Liver (tissue), 9 donors: ENCODE results near the gene ACOT7. TPM values are rescaled to one million over a fixed set of nuclear protein-coding genes. Genes with fewer than 3 reads are reported as not detected.

Experiments used
- DNase-seq: peaks from one replicate; pipeline ENCODE4 v3.0.0-alpha.2; 2017; ENCODE audit warnings: low spot score
- H3K27ac ChIP-seq, 2 donors: one replicate each; pipeline ENCODE4 v1.7.0; 2013; ENCODE audit warnings: inconsistent platforms in 2 of 2, low read length in 2 of 2, control low read depth in 1 of 2, low read depth in 1 of 2, mild to moderate bottlenecking in 1 of 2
- H3K27me3 ChIP-seq, 4 donors: one replicate each; pipeline versions ENCODE4 v1.6.1 to v1.7.0; 2013; ENCODE audit warnings: low read length in 3 of 4, inconsistent platforms in 1 of 4, mild to moderate bottlenecking in 1 of 4, moderate library complexity in 1 of 4; ENCODE audit not compliant: control insufficient read depth in 4 of 4, insufficient read depth in 4 of 4
- H3K36me3 ChIP-seq, 4 donors: one replicate each; pipeline versions ENCODE4 v1.6.1 to v1.7.0; 2013; ENCODE audit warnings: low read length in 3 of 4, mild to moderate bottlenecking in 3 of 4, low read depth in 1 of 4, moderate library complexity in 1 of 4; ENCODE audit not compliant: control insufficient read depth in 4 of 4, insufficient read depth in 3 of 4
- H3K4me1 ChIP-seq, 4 donors: one replicate each; pipeline versions ENCODE4 v1.6.1 to v1.7.0; 2013; ENCODE audit warnings: low read length in 3 of 4, mild to moderate bottlenecking in 3 of 4, moderate library complexity in 1 of 4; ENCODE audit not compliant: control insufficient read depth in 4 of 4, insufficient read depth in 4 of 4
- H3K4me3 ChIP-seq, 3 donors: one replicate each; pipeline versions ENCODE4 v1.6.1 to v1.7.0; 2013; ENCODE audit warnings: low read length in 3 of 3, control low read depth in 1 of 3, low read depth in 1 of 3, mild to moderate bottlenecking in 1 of 3
- H3K9ac ChIP-seq, 2 donors: one replicate each; pipeline ENCODE4 v1.7.0; 2013; ENCODE audit warnings: low read length in 2 of 2, mild to moderate bottlenecking in 2 of 2, moderate library complexity in 2 of 2, control low read depth in 1 of 2, low read depth in 1 of 2
- H3K9me3 ChIP-seq, 4 donors: one replicate each; pipeline versions ENCODE4 v1.6.1 to v1.7.0; 2013; ENCODE audit warnings: low read length in 3 of 4; ENCODE audit not compliant: control insufficient read depth in 4 of 4
- CTCF ChIP-seq: fragments of 150-350 bp; IDR thresholded peaks from 2 replicates; pipeline ENCODE4 v1.5.1; 2017; ENCODE audit warnings: improper control_type of control experiment, low read depth, low read length; ENCODE audit not compliant: missing input control
- FOXA1 ChIP-seq: IDR thresholded peaks from 2 replicates; pipeline ENCODE4 v1.6.1; 2016; ENCODE audit warnings: antibody characterized with exemption
- HNF4G ChIP-seq: IDR thresholded peaks from 2 replicates; pipeline ENCODE4 v1.6.1; 2016; ENCODE audit warnings: antibody characterized with exemption
- JUND ChIP-seq, 2 donors: IDR thresholded peaks; 2 replicates each; pipeline ENCODE4 v1.6.1; 2016; ENCODE audit warnings: antibody characterized with exemption in 2 of 2
- RAD21 ChIP-seq, 2 donors: IDR thresholded peaks; 2 replicates each; pipeline ENCODE4 v1.6.1; 2016; ENCODE audit warnings: antibody characterized with exemption in 2 of 2, mild to moderate bottlenecking in 2 of 2
- RXRA ChIP-seq, 2 donors: IDR thresholded peaks; 2 replicates each; pipeline ENCODE4 v1.6.1; 2017 to 2018; ENCODE audit warnings: antibody characterized with exemption in 2 of 2, mild to moderate bottlenecking in 1 of 2
- TAF1 ChIP-seq: conservative IDR thresholded peaks from 2 replicates; pipeline ENCODE4 v1.6.1; 2016; ENCODE audit warnings: antibody characterized with exemption, mild to moderate bottlenecking
- YY1 ChIP-seq: IDR thresholded peaks from 2 replicates; pipeline ENCODE4 v1.6.1; 2016; ENCODE audit warnings: antibody characterized with exemption, mild to moderate bottlenecking
- WGBS: extraction: QIAGEN DNeasy Blood & Tissue Kit; methylation state at CpG from one replicate; pipeline ENCODE4 v1.1.7; 2013; 5-methylcytosine and 5-hydroxymethylcytosine counted together
- polyA plus RNA-seq, 2 donors: library from polyadenylated mRNA; stranded (reverse) in 1 of 2; unstranded in 1 of 2; fragments of 200-250 nt in 1 of 2; fragments of >200 nt in 1 of 2; fragmentation: Nextera tagmentation in 1 of 2; extraction: Ambion mirVana in 1 of 2; gene quantifications; one replicate each; pipeline versions ENCODE4 v1.2.1 to v1.2.3, GENCODE V29; 2013 to 2015
- total RNA-seq, 2 donors: library from RNA; depleted of rRNA; stranded (reverse); fragments of >200 nt; gene quantifications; one replicate each; pipeline ENCODE4 v1.2.3, GENCODE V29; 2014
- TF ChIP-seq, protein P1 (sequence below): IDR thresholded peaks from 2 replicates; pipeline ENCODE4 v1.6.1; 2016; ENCODE audit warnings: antibody characterized with exemption, mild to moderate bottlenecking
- donor health status: healthy.
- donor health status: healthy.
- donor health status: healthy.
- donor health status: healthy.
- donor health status: healthy.

Gene ACOT7
- total and polyA plus RNA-seq, 4 donors = 8.7 to 14.4 (median 10.4) TPM

- no peak overlapping the region for H3K9ac ChIP-seq
- no peaks in the 10 kb centered on the region for H3K27me3 ChIP-seq
- H3K27ac ChIP-seq = no peak overlapping the region
- no peak for TF ChIP-seq FOXA1
- TF ChIP-seq, protein P1, sequence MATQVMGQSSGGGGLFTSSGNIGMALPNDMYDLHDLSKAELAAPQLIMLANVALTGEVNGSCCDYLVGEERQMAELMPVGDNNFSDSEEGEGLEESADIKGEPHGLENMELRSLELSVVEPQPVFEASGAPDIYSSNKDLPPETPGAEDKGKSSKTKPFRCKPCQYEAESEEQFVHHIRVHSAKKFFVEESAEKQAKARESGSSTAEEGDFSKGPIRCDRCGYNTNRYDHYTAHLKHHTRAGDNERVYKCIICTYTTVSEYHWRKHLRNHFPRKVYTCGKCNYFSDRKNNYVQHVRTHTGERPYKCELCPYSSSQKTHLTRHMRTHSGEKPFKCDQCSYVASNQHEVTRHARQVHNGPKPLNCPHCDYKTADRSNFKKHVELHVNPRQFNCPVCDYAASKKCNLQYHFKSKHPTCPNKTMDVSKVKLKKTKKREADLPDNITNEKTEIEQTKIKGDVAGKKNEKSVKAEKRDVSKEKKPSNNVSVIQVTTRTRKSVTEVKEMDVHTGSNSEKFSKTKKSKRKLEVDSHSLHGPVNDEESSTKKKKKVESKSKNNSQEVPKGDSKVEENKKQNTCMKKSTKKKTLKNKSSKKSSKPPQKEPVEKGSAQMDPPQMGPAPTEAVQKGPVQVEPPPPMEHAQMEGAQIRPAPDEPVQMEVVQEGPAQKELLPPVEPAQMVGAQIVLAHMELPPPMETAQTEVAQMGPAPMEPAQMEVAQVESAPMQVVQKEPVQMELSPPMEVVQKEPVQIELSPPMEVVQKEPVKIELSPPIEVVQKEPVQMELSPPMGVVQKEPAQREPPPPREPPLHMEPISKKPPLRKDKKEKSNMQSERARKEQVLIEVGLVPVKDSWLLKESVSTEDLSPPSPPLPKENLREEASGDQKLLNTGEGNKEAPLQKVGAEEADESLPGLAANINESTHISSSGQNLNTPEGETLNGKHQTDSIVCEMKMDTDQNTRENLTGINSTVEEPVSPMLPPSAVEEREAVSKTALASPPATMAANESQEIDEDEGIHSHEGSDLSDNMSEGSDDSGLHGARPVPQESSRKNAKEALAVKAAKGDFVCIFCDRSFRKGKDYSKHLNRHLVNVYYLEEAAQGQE = no peak
- no peak for TF ChIP-seq RAD21 (IDR thresholded peaks at IDR 0.05)
- no peak for TF ChIP-seq JUND (IDR thresholded peaks at IDR 0.05)
- no peak for TF ChIP-seq CTCF
- no peak for TF ChIP-seq RXRA (IDR thresholded peaks at IDR 0.05)
- TF ChIP-seq YY1 = no peak
- TF ChIP-seq TAF1 = no peak
- no peaks in the 10 kb centered on the region for H3K9me3 ChIP-seq
- peaks cover 0 to 7% (median 2%) of the 10 kb centered on the region in 4 donors for H3K4me1 ChIP-seq
- H3K4me3 ChIP-seq = no peak overlapping the region
- no peak for DNase-seq
- 82% methylated on average over 9 of the region's 9 CpGs for WGBS
- no peaks in the 10 kb centered on the region for H3K36me3 ChIP-seq
Observed at GRCh38 chr1:6367381-6368012, 26.1 kb downstream of the ACOT7 start.

DNA sequence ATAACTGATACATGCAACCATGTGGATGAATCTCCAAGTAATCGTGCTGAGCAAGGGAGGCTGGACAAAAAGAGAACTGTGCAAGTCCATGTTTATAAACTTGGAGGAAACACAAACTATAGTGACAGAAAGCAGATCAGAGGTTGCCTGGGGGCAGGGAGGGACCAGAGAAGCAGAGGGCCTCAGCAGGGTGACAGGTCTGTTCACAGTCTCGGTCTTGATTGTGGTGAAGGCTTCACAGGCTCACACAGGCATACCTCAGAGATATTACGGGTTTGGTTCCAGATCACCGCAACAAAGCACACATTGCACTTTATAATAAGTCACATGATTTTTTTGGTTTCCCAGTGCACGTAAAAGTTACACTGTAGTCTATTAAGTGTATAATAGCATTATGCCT lies 28.5 kb downstream of the ACOT7 start:
- DNase-seq = no peak
- no peak for TF ChIP-seq HNF4G
- no peak for TF ChIP-seq JUND (IDR thresholded peaks at IDR 0.05)
- TF ChIP-seq CTCF = no peak
- WGBS = 83% methylated on average over 5 of the region's 5 CpGs
- Histone ChIP-seq H3K36me3 (no peaks in the 10 kb centered on the region), H3K4me3 (no peak overlapping the region), H3K4me1 (peaks cover 6 to 19% (median 14%) of the 10 kb centered on the region in 4 donors), H3K9ac (no peak overlapping the region), H3K9me3 (no peaks in the 10 kb centered on the region), H3K27ac (no peak overlapping the region), H3K27me3 (no peaks in the 10 kb centered on the region)
